Neural cell (in vitro differentiated cells): ENCODE data around the gene PECR.

Experiments used
- TF ChIP-seq, protein P1 (sequence below): fragments of 450-650 bp; IDR thresholded peaks from 2 replicates; pipeline ENCODE4 v1.5.1; 2014; ENCODE audit warnings: antibody characterized with exemption, mild to moderate bottlenecking, moderate library complexity; ENCODE audit not compliant: poor library complexity, severe bottlenecking
- TF ChIP-seq, protein P2 (sequence below): IDR thresholded peaks from 2 replicates; pipeline ENCODE4 v1.6.1; 2012; ENCODE audit warnings: borderline replicate concordance

DNA sequence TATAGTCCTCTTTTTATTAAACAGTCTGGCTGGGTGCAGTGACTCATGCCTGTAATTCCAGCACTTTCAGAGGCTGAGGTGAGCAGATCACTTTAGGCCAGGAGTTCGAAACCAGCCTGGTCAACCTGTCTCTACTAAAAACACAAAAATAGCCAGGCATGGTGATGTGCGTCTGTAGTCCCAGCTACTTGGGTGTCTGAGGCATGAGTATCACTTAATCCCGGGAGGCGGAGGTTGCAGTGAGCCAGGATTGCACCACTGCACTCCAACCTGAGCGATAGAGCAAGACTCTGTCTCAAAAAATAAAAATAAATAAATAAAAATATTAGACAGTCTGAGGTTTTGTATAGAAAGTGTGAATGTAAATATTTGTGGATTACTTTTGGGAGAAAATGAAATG lies 45.3 kb upstream of the PECR start:
- TF ChIP-seq, protein P1, sequence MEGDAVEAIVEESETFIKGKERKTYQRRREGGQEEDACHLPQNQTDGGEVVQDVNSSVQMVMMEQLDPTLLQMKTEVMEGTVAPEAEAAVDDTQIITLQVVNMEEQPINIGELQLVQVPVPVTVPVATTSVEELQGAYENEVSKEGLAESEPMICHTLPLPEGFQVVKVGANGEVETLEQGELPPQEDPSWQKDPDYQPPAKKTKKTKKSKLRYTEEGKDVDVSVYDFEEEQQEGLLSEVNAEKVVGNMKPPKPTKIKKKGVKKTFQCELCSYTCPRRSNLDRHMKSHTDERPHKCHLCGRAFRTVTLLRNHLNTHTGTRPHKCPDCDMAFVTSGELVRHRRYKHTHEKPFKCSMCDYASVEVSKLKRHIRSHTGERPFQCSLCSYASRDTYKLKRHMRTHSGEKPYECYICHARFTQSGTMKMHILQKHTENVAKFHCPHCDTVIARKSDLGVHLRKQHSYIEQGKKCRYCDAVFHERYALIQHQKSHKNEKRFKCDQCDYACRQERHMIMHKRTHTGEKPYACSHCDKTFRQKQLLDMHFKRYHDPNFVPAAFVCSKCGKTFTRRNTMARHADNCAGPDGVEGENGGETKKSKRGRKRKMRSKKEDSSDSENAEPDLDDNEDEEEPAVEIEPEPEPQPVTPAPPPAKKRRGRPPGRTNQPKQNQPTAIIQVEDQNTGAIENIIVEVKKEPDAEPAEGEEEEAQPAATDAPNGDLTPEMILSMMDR = no peak
- TF ChIP-seq, protein P2, sequence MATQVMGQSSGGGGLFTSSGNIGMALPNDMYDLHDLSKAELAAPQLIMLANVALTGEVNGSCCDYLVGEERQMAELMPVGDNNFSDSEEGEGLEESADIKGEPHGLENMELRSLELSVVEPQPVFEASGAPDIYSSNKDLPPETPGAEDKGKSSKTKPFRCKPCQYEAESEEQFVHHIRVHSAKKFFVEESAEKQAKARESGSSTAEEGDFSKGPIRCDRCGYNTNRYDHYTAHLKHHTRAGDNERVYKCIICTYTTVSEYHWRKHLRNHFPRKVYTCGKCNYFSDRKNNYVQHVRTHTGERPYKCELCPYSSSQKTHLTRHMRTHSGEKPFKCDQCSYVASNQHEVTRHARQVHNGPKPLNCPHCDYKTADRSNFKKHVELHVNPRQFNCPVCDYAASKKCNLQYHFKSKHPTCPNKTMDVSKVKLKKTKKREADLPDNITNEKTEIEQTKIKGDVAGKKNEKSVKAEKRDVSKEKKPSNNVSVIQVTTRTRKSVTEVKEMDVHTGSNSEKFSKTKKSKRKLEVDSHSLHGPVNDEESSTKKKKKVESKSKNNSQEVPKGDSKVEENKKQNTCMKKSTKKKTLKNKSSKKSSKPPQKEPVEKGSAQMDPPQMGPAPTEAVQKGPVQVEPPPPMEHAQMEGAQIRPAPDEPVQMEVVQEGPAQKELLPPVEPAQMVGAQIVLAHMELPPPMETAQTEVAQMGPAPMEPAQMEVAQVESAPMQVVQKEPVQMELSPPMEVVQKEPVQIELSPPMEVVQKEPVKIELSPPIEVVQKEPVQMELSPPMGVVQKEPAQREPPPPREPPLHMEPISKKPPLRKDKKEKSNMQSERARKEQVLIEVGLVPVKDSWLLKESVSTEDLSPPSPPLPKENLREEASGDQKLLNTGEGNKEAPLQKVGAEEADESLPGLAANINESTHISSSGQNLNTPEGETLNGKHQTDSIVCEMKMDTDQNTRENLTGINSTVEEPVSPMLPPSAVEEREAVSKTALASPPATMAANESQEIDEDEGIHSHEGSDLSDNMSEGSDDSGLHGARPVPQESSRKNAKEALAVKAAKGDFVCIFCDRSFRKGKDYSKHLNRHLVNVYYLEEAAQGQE = no peak
